ENCODE results near the gene GARIN1A.
"Not testable (repeated sequence)": the region's sequence is repeated elsewhere in the genome, so short reads cannot be mapped to it uniquely, and the experiment has no call there.

GARIN1A gene

DNA sequence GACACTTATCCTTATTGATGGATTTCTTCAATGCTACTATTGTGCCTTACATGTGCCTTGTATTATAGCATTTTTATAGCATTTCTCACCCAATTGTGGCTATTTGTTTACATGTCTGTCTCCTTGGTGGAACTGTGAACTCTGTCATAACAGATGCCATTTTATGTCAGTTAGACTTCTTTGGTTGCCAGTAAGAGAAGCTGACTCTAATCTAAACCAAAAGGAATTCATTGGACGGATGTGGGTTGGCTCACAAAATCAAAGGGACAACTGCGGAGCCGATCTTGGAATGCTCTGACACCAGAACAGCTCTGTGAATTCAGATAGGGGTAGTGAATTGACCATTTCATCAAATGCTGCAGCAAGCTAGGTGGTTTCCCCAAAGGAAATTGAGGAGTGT lies 15.0 kb downstream of the GARIN1A start (continued):
- no peak for TF ChIP-seq ZNF404 (tag by site-specific recombination; IDR thresholded peaks at IDR 0.05)

DNA sequence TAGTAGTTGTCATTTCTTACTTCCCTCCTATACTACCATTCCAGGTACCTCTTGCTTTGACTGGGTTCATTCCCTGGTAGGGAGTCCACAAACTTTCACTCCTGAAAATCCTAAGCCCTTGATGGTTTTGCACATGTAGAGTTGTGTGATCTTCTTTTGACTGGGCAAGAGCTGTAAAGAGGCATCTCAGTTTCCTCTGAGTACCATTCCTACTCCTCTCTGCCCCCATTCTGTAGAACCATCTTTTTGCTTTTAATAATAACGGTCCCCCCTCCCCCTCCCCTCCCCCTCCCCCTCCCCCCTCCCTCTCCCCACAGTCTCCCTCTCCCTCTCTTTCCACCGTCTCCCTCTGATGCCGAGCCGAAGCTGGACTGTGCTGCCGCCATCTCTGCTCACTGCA lies 16.4 kb downstream of the GARIN1A start:
- Histone ChIP-seq H3K27ac (ENCODE audit: extremely low read depth, low read depth, low read length) (no peak overlapping the region), H3K36me3 (ENCODE audit: control insufficient read depth in 2 of 2, insufficient read depth in 1 of 2, low read length in 2 of 2) (no peaks in the 10 kb centered on the region), H3K4me1 (ENCODE audit: control insufficient read depth, insufficient read depth, low read length) (peaks cover 4% of the 10 kb centered on the region), H3K4me3 (ENCODE audit: low read depth, low read length) (no peak overlapping the region), H3K9me3 (ENCODE audit: control insufficient read depth, insufficient read depth, low read depth, low read length) (no peaks in the 10 kb centered on the region)
- ChIA-PET CTCF (no interaction called here), POLR2A (no interaction called here)
- TF ChIP-seq YY2 (tag by site-specific recombination; IDR thresholded peaks at IDR 0.05) (no peak), ZNF324 (tag by site-specific recombination; IDR thresholded peaks at IDR 0.05) (no peak), ZNF366 (tag by site-specific recombination; conservative IDR thresholded peaks at IDR 0.05) (no peak), ZNF621 (tag by site-specific recombination; IDR thresholded peaks at IDR 0.05) (no peak), ZSCAN23 (tag by site-specific recombination; IDR thresholded peaks at IDR 0.05) (no peak), SP7 (tag by site-specific recombination; IDR thresholded peaks at IDR 0.05) (no peak), ZNF830 (tag by site-specific recombination; IDR thresholded peaks at IDR 0.05; ENCODE audit: low read depth) (no peak), ZNF114 (tag by site-specific recombination; IDR thresholded peaks at IDR 0.05) (no peak), ZNF600 (tag by site-specific recombination; IDR thresholded peaks at IDR 0.05) (no peak), SCRT1 (tag by site-specific recombination; IDR thresholded peaks at IDR 0.05; ENCODE audit: borderline replicate concordance) (no peak), ZFP37 (tag by site-specific recombination; IDR thresholded peaks at IDR 0.05) (no peak), ZNF19 (tag by site-specific recombination; IDR thresholded peaks at IDR 0.05; ENCODE audit: low read depth) (no peak), MYNN (tag by site-specific recombination; IDR thresholded peaks at IDR 0.05; ENCODE audit: borderline replicate concordance) (no peak), ZNF624 (tag by site-specific recombination; IDR thresholded peaks at IDR 0.05) (no peak)
- TF ChIP-seq, protein P1, sequence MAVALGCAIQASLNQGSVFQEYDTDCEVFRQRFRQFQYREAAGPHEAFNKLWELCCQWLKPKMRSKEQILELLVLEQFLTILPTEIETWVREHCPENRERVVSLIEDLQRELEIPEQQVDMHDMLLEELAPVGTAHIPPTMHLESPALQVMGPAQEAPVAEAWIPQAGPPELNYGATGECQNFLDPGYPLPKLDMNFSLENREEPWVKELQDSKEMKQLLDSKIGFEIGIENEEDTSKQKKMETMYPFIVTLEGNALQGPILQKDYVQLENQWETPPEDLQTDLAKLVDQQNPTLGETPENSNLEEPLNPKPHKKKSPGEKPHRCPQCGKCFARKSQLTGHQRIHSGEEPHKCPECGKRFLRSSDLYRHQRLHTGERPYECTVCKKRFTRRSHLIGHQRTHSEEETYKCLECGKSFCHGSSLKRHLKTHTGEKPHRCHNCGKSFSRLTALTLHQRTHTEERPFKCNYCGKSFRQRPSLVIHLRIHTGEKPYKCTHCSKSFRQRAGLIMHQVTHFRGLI (tag by site-specific recombination; IDR thresholded peaks at IDR 0.05): no peak
- TF ChIP-seq, protein P2, sequence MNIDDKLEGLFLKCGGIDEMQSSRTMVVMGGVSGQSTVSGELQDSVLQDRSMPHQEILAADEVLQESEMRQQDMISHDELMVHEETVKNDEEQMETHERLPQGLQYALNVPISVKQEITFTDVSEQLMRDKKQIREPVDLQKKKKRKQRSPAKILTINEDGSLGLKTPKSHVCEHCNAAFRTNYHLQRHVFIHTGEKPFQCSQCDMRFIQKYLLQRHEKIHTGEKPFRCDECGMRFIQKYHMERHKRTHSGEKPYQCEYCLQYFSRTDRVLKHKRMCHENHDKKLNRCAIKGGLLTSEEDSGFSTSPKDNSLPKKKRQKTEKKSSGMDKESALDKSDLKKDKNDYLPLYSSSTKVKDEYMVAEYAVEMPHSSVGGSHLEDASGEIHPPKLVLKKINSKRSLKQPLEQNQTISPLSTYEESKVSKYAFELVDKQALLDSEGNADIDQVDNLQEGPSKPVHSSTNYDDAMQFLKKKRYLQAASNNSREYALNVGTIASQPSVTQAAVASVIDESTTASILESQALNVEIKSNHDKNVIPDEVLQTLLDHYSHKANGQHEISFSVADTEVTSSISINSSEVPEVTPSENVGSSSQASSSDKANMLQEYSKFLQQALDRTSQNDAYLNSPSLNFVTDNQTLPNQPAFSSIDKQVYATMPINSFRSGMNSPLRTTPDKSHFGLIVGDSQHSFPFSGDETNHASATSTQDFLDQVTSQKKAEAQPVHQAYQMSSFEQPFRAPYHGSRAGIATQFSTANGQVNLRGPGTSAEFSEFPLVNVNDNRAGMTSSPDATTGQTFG (tag by site-specific recombination; IDR thresholded peaks at IDR 0.05; ENCODE audit: borderline replicate concordance): no peak
- TF ChIP-seq, protein P3, sequence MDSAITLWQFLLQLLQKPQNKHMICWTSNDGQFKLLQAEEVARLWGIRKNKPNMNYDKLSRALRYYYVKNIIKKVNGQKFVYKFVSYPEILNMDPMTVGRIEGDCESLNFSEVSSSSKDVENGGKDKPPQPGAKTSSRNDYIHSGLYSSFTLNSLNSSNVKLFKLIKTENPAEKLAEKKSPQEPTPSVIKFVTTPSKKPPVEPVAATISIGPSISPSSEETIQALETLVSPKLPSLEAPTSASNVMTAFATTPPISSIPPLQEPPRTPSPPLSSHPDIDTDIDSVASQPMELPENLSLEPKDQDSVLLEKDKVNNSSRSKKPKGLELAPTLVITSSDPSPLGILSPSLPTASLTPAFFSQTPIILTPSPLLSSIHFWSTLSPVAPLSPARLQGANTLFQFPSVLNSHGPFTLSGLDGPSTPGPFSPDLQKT (IDR thresholded peaks at IDR 0.05; ENCODE audit: borderline replicate concordance, low read depth, low read length): no peak
- TF ChIP-seq, protein P4, sequence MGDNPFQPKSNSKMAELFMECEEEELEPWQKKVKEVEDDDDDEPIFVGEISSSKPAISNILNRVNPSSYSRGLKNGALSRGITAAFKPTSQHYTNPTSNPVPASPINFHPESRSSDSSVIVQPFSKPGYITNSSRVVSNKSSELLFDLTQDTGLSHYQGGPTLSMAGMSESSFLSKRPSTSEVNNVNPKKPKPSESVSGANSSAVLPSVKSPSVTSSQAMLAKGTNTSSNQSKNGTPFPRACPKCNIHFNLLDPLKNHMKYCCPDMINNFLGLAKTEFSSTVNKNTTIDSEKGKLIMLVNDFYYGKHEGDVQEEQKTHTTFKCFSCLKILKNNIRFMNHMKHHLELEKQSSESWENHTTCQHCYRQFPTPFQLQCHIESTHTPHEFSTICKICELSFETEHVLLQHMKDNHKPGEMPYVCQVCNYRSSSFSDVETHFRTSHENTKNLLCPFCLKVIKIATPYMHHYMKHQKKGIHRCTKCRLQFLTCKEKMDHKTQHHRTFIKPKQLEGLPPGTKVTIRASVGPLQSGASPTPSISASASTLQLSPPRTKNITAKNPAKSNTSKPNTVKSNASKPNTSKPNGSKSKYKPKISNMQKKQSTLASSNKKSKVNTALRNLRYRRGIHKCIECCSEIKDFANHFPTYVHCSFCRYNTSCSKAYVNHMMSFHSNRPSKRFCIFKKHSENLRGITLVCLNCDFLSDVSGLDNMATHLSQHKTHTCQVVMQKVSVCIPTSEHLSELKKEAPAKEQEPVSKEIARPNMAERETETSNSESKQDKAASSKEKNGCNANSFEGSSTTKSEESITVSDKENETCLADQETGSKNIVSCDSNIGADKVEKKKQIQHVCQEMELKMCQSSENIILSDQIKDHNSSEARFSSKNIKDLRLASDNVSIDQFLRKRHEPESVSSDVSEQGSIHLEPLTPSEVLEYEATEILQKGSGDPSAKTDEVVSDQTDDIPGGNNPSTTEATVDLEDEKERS (tag by site-specific recombination; IDR thresholded peaks at IDR 0.05): no peak

DNA sequence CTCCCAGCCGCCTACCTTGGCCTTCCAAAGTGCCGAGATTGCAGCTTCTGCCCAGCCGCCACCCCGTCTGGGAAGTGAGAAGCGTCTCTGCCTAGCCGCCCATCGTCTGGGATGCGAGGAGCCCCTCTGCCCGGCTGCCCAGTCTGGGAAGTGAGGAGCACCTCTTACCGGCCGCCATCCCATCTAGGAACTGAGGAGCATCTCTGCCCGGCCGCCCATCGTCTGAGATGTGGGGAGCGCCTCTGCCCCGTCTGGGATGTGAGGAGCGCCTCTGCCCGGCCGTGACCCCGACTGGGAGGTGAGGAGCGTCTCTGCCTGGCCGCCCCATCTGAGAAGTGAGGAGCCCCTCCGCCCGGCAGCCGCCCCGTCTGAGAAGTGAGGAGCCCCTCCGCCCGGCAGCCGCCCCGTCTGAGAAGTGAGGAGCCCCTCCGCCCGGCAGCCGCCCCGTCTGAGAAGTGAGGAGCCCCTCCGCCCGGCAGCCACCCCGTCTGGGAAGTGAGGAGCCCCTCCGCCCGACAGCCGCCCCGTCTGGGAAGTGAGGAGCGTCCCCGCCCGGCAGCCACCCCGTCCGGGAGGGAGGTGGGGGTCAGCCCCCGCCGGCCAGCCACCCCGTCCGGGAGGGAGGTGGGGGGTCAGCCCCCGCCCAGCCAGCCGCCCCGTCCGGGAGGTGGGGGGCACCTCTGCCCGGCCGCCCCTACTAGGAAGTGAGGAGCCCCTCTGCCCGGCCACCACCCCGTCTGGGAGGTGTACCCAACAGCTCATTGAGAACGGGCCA lies 17.3 kb downstream of the GARIN1A start:
- CTCF ChIA-PET; H3K4me1 ChIP-seq (ENCODE audit: control insufficient read depth, insufficient read depth, low read length); H3K27ac ChIP-seq (ENCODE audit: extremely low read depth, low read depth, low read length); H3K36me3 ChIP-seq (ENCODE audit: control insufficient read depth in 2 of 2, insufficient read depth in 1 of 2, low read length in 2 of 2); POLR2A ChIA-PET; H3K4me3 ChIP-seq (ENCODE audit: low read depth, low read length); H3K9me3 ChIP-seq (ENCODE audit: control insufficient read depth, insufficient read depth, low read depth, low read length): not testable (repeated sequence)

Data from HEK293 (cell line).